AG10803 (cell line): Measurements from ENCODE around the gene LRRK2.

ENCODE experiments used
- DNase-seq: peaks from one replicate; pipeline ENCODE4 v3.0.0; 2010; ENCODE audit warnings: low read depth
- H3K4me3 ChIP-seq: 2 replicates; pipeline ENCODE4 v1.5.1; 2011; ENCODE audit warnings: mild to moderate bottlenecking, low read length, control low read depth
- TF ChIP-seq, protein P1 (sequence below): conservative IDR thresholded peaks from 2 replicates; pipeline ENCODE4 v1.5.1; 2011; ENCODE audit warnings: mild to moderate bottlenecking, low read length, control low read depth, inconsistent platforms

The LRRK2 gene

DNA sequence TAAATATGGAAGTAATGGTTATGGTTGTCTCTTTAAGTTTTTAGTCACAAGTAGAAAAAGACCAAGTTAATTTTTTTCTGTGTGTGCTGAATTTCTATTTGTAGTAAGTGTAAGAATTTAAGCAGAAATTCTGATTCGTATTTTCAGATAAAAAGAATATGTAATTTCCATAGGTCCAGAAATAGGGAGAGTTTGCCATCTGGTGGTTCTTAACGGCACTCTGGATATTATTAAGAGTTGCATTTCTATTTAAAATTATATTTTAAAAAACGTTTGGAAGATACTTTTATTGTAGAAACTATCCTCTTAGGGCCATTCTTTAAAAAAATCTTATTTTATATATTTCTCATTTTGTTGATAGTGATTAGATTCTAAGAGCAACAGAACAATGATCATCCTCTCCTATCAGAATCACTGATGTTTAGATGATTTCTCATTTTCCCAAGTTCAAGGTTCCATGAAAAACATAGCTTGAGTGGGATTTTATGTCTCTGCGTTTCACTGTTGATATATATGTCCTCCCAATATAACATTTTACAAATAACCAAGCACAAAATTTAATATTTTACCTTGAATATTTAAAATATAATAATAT, 88.3 kb downstream of the LRRK2 start:
- no peak overlapping the region for H3K4me3 ChIP-seq
- peak; percentile 40 for DNase-seq
- TF ChIP-seq, protein P1, sequence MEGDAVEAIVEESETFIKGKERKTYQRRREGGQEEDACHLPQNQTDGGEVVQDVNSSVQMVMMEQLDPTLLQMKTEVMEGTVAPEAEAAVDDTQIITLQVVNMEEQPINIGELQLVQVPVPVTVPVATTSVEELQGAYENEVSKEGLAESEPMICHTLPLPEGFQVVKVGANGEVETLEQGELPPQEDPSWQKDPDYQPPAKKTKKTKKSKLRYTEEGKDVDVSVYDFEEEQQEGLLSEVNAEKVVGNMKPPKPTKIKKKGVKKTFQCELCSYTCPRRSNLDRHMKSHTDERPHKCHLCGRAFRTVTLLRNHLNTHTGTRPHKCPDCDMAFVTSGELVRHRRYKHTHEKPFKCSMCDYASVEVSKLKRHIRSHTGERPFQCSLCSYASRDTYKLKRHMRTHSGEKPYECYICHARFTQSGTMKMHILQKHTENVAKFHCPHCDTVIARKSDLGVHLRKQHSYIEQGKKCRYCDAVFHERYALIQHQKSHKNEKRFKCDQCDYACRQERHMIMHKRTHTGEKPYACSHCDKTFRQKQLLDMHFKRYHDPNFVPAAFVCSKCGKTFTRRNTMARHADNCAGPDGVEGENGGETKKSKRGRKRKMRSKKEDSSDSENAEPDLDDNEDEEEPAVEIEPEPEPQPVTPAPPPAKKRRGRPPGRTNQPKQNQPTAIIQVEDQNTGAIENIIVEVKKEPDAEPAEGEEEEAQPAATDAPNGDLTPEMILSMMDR: peak; percentile 68

DNA sequence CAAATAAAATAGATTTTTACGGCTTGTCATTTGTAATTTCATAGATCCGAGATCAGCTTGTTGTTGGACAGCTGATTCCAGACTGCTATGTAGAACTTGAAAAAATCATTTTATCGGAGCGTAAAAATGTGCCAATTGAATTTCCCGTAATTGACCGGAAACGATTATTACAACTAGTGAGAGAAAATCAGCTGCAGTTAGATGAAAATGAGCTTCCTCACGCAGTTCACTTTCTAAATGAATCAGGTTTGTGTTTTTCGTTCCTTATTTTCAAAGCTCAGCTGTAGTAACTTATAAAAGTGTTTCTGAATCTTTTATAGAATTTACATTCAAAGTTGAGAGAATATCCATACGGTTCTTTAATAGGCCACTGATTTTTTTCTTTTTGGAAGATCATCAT, 89.1 kb downstream of the LRRK2 start:
- no peak overlapping the region for H3K4me3 ChIP-seq
- no peak for DNase-seq
- TF ChIP-seq, protein P1: no peak

DNA sequence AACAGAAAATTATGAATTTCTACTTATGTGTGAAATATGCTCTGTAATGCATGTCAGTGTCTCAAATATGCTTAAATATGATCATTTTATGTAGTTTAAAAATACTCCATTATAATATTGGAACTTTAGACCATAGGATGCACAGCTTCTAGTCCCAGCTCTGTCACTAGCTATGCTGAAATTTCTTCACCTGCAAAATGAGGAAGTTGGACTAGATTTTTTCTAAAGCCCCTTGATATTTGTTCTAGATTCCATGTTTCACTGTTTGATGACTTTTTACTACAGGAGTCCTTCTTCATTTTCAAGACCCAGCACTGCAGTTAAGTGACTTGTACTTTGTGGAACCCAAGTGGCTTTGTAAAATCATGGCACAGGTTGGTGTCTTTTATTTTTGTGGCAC, 90.1 kb downstream of the LRRK2 start:
- DNase-seq: no peak
- TF ChIP-seq, protein P1: no peak
- H3K4me3 ChIP-seq: no peak overlapping the region

DNA sequence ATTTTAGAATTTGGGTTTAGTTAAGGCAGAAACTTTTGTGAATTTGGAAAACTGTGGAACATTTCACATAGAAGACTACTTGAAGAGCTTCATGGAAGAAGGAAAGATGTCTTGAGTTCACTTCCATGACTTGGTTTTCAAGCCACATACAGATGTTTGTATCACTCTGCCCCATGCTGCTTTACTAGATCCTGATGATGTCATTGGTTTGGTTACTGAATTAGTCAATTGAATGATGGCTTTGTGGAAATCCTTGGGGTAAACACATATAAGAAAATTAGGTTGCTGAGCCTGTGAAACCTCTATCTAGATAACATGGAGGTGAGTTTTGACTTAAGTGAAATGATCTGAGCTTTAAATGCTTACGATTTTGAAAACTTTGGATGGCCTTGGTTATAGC, 90.6 kb downstream of the LRRK2 start:
- H3K4me3 ChIP-seq: no peak overlapping the region
- DNase-seq: no peak
- TF ChIP-seq, protein P1: no peak

DNA sequence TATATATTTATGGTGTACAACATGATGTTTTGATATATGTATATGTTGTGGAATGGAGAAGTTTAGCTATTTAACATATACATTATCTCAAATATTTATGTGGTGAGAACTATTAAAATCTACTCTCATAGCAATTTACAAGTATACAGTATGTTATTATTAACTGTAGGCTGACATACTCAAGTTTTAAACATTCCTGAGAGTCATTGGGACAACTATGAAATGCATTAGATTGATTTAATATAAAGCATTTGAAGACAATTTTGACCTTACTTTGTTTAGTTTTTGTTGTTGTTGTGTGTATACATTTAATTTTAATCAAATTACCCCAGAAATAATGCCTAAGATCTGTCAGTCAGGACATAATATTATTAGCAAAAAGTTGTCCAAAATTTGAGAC, 99.5 kb downstream of the LRRK2 start:
- TF ChIP-seq, protein P1: no peak
- H3K4me3 ChIP-seq: no peak overlapping the region
- DNase-seq: no peak

DNA sequence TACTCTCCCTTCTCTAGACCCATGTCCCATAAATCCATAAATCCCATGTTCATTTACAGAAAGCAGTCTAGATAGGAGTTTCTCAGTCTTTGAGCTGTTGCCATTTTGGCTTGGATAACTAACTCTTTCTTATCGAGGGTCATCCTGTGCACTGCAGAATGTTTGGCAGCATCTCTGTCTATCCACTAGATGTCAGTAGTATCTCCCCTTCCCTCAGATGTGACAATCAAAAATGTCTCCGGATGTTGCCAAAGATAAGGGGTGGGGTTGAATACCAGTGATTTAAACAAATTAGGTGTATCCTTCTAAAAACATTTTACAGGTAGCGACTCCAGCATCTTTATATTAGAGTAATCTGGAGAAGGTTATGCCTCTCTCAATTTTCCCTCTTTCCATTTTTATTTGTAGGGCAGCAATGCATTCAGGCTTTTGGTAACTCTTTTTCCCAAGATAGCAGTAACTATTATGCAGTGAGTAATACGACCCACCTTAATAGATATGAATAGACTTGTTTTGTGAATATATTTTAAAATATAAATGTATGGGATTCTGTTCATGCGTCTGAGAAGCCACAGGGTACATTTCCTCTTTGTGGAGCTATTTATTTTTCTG, 100.7 kb downstream of the LRRK2 start:
- TF ChIP-seq, protein P1: peak; percentile 61
- H3K4me3 ChIP-seq: no peak overlapping the region
- DNase-seq: peak; percentile 4

DNA sequence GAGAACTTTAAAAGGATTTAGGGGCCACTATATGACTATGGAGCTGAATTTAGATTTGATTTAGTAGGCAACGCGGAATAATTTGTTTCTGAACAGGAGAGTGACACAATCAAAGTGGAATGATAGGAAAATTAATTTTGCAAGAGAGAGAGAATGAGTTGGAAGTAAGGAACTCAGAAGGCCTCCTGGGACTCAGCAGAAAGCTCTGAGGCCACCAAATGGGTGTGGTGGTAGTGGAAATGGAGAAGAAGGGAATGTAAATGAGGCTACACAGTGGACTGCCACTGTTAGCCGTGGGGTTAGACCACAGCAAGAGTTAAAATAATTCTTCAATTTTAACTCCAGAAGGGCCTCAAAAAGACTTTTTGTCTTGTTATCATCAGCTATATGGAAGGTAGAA, 102.7 kb downstream of the LRRK2 start:
- TF ChIP-seq, protein P1: no peak
- no peak overlapping the region for H3K4me3 ChIP-seq
- DNase-seq: peak; percentile 23
